ENCODE results near the gene MAP4K2. TPM values are rescaled to one million over a fixed set of nuclear protein-coding genes. Genes with fewer than 3 reads are reported as not detected.
A peak's percentile ranks its signal among the peaks of the same experiment; 100 is the strongest.

MAP4K2 gene
- total and polyA plus RNA-seq, 9 of the 15 experiments (the other 6 are each of a cell fraction or from before 2014, with no cell fraction given): 0.13 to 14.5 (median 7.3) TPM

DNA sequence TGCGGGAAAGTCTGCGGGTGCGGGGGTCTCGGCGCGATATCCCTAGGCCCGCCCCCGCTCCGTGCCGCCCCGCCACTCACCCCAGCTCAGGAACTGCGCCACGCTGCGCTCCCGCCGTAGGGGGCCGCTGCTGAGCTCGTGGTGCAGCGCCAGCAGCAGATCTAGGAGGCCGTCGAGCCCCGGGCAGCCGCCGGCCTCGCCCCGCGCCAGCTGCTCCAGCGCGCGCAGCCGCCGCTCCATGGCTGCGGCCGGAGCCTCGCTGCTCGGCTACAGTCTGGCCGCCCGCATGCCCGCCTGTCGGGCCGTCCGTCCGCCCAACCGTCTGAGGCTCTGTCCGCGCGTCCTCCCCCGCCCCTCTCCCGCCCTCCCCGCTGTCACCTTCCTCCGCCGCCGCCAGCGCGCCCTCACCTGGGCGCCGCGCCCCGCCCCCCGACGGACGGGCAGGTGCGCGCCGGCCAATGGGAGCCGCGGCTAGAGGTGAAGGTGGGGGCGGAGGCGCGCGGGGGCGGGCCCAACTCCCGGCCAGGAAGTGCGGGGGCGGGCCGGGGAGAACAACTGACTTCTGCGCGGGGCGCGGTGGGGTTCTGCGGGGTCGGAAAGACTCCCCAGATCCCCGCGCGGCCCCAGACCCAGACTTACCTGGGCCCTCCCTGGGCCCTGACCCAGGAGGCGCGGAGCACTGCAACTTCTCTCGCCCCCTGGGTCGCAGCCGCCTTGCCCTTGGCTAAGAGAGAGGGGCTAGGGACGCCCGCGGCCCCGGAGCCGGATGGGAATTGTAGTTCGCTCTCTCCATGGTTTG lies 41.5 kb upstream of the MAP4K2 start, which contains the start of gene CDC42BPG:
CDC42BPG (minus strand) TSS at position 324 of the 799 bp plus-strand sequence; CDS start at position 240, 84 bp downstream.
- Histone ChIP-seq H3K4me2 (ENCODE audit: insufficient read depth, low read length) (peak within 1 kb of the TSS; percentile 99), H2AFZ (ENCODE audit: low read depth, low read length) (peak within 1 kb of the TSS; percentile 91), H4K20me1 (replicated peaks; ENCODE audit: control insufficient read depth, insufficient read depth, low read length) (no peaks in the 10 kb centered on the region), H3K27me3 (ENCODE audit: control insufficient read depth in 2 of 2, insufficient read depth in 2 of 2, low read length in 2 of 2) (no peaks in the 10 kb centered on the region; a peak in 1 of 5 replicates), H3K27ac (ENCODE audit: extremely low read depth, low read depth, low read length) (peak within 1 kb of the TSS; percentile 86), H3K36me3 (ENCODE audit: control insufficient read depth, insufficient read depth, low read length) (peaks cover 7% of the 10 kb centered on the region; the same call in 1 of the 3 replicates), H3K79me2 (ENCODE audit: control insufficient read depth, insufficient read depth, low read length) (peaks cover 23% of the 10 kb centered on the region; the same call in 2 of the 3 replicates), H3K9me3 (replicated peaks; ENCODE audit: control insufficient read depth, insufficient read depth, low read depth, low read length) (no peaks in the 10 kb centered on the region), H3K9ac (ENCODE audit: insufficient read depth in 1 of 2, low read depth in 2 of 2, low read length in 2 of 2) (peak within 1 kb of the TSS; percentile 70 to 92), H3K4me1 (replicated peaks in 1 of 2; ENCODE audit: control insufficient read depth in 2 of 2, insufficient read depth in 2 of 2, low read length in 2 of 2) (peaks cover 44 to 73% of the 10 kb centered on the region in 2 experiments), H3K9me1 (ENCODE audit: control insufficient read depth, insufficient read depth, low read length) (no peaks in the 10 kb centered on the region), H3K4me3 (peak within 1 kb of the TSS; percentile 56)
- BruUV-seq (replicated peaks): no TSS peak
- intact Hi-C loops (cut with micrococcal nuclease) (loop anchor here (5.0 to 10.0 kb wide), 3 partner anchors 42 to 410 kb away; partner anchors contain the start of genes MAP4K2 and TM7SF2), in situ Hi-C loops (cut with MboI) (loop anchor here (5.0 kb wide), 2 partner anchors 48 to 153 kb away; partner anchors contain the start of gene BATF2)
- WGBS (ENCODE audit: insufficient coverage, low coverage, missing lambda C conversion rate): under 1% methylated on average over 49 of the region's 96 CpGs
- ATAC-seq: peak; percentile 75
- ChIA-PET CTCF (ENCODE audit: low intra/inter-chr PET ratio) (interaction anchor here (1.2 to 1.3 kb wide), 2 partner anchors 57 to 169 kb away, joined by 6 to 9 read pairs; partner anchors contain the start of gene ARL2), POLR2A (interaction anchor here (0.6 to 1.2 kb wide), 4 partner anchors 10 to 252 kb away, joined by 3 to 4 read pairs (median 3); partner anchors contain the start of gene VPS51)
- DNase-seq (ENCODE audit: extremely low read depth in 1 of 4, low spot score in 3 of 4): peak; percentile 89 to 96 (median 94)
- peak; percentile 46 for FAIRE-seq
- no peak for TF ChIP-seq SNIP1 (IDR thresholded peaks at IDR 0.05; ENCODE audit: low read depth)
- 0 out of 2 replicates have a peak, but pooled peaks have one; percentile 44 for TF ChIP-seq ELF1 (tag; IDR thresholded peaks at IDR 0.05)
- no peak for TF ChIP-seq GATA2 (CRISPR knock-in tag; IDR thresholded peaks at IDR 0.05)
- TF ChIP-seq, protein P1, sequence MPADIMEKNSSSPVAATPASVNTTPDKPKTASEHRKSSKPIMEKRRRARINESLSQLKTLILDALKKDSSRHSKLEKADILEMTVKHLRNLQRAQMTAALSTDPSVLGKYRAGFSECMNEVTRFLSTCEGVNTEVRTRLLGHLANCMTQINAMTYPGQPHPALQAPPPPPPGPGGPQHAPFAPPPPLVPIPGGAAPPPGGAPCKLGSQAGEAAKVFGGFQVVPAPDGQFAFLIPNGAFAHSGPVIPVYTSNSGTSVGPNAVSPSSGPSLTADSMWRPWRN (IDR thresholded peaks at IDR 0.05; ENCODE audit: low read depth): no peak
- no peak for TF ChIP-seq ZNF224 (CRISPR knock-in tag; IDR thresholded peaks at IDR 0.05)
- peak; percentile 83; the same call in 1 of the 2 replicates for TF ChIP-seq SAFB (IDR thresholded peaks at IDR 0.05; ENCODE audit: borderline replicate concordance, low read depth, low read length)
- TF ChIP-seq DNMT1 (IDR thresholded peaks at IDR 0.05): no peak
- no peak for TF ChIP-seq FUS (optimal IDR thresholded peaks at IDR 0.05; ENCODE audit: low read depth, low read length)
- TF ChIP-seq, protein P2, sequence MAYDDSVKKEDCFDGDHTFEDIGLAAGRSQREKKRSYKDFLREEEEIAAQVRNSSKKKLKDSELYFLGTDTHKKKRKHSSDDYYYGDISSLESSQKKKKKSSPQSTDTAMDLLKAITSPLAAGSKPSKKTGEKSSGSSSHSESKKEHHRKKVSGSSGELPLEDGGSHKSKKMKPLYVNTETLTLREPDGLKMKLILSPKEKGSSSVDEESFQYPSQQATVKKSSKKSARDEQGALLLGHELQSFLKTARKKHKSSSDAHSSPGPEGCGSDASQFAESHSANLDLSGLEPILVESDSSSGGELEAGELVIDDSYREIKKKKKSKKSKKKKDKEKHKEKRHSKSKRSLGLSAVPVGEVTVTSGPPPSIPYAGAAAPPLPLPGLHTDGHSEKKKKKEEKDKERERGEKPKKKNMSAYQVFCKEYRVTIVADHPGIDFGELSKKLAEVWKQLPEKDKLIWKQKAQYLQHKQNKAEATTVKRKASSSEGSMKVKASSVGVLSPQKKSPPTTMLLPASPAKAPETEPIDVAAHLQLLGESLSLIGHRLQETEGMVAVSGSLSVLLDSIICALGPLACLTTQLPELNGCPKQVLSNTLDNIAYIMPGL (CRISPR knock-in tag; IDR thresholded peaks at IDR 0.05): no peak
- TF ChIP-seq ZNF232 (CRISPR knock-in tag; IDR thresholded peaks at IDR 0.05): no peak
- TF ChIP-seq HNRNPLL (IDR thresholded peaks at IDR 0.05; ENCODE audit: low read depth, low read length, poor library complexity, severe bottlenecking): peak; percentile 88
- no peak for TF ChIP-seq NR4A1 (CRISPR knock-in tag; IDR thresholded peaks at IDR 0.05)
- TF ChIP-seq NR4A1 (tag; IDR thresholded peaks at IDR 0.05): no peak
- TF ChIP-seq, protein P3, sequence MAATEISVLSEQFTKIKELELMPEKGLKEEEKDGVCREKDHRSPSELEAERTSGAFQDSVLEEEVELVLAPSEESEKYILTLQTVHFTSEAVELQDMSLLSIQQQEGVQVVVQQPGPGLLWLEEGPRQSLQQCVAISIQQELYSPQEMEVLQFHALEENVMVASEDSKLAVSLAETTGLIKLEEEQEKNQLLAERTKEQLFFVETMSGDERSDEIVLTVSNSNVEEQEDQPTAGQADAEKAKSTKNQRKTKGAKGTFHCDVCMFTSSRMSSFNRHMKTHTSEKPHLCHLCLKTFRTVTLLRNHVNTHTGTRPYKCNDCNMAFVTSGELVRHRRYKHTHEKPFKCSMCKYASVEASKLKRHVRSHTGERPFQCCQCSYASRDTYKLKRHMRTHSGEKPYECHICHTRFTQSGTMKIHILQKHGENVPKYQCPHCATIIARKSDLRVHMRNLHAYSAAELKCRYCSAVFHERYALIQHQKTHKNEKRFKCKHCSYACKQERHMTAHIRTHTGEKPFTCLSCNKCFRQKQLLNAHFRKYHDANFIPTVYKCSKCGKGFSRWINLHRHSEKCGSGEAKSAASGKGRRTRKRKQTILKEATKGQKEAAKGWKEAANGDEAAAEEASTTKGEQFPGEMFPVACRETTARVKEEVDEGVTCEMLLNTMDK (IDR thresholded peaks at IDR 0.05; ENCODE audit: borderline replicate concordance, insufficient read depth, low read depth, low read length, poor library complexity, severe bottlenecking): no peak
- TF ChIP-seq HMGN3 (IDR thresholded peaks at IDR 0.05; ENCODE audit: borderline replicate concordance, extremely low read depth, insufficient read length, low read depth, low read length): peak; percentile 30
- TF ChIP-seq MTA2 (IDR thresholded peaks at IDR 0.05; ENCODE audit: low read depth): no peak
- peak; percentile 28 for TF ChIP-seq CCNT2 (IDR thresholded peaks at IDR 0.05; ENCODE audit: borderline replicate concordance, extremely low read depth, insufficient read length, low read depth, low read length)

Measured in K562 (cell line).